A673 (cell line): ENCODE measurements around the gene RPS6KA2. TPM values are rescaled to one million over a fixed set of nuclear protein-coding genes. Genes with fewer than 3 reads are reported as not detected.

Experiments used
- BruUV-seq: library from RNA; stranded (reverse); fragments of 400-500 nt; replicated peaks from 2 replicates; lab custom pipeline; 2021; lab: Mats Ljungman, UMichigan
- CTCF ChIA-PET: fragments of 300-600 bp; sonication (Branson Sonifier 250); formaldehyde crosslinking; loops from one replicate; lab custom pipeline; 2022; ENCODE audit warnings: antibody characterized with exemption; lab: Charles Lee
- POLR2A ChIA-PET: fragments of 300-600 bp; sonication (Branson Sonifier 250); formaldehyde crosslinking; loops from one replicate; lab custom pipeline; 2022; ENCODE audit warnings: antibody characterized with exemption; ENCODE audit not compliant: low non-redundant PET; lab: Charles Lee
- DNase-seq: peaks from one replicate; pipeline ENCODE4 v3.0.0-alpha.2; 2015; ENCODE audit warnings: low spot score
- H3K27ac ChIP-seq: fragments of 200-600 bp; sonication (generic); 2 replicates; pipeline ENCODE4 v1.5.1; 2016; ENCODE audit warnings: mixed run types, low read depth, mild to moderate bottlenecking, mixed read lengths, antibody characterized with exemption, low read length; ENCODE audit not compliant: poor library complexity, severe bottlenecking
- H3K27me3 ChIP-seq: fragments of 200-600 bp; sonication (generic); replicated peaks from 2 replicates; pipeline ENCODE4 v1.6.1; 2017; ENCODE audit warnings: mixed run types, low read depth, mild to moderate bottlenecking, mixed read lengths, antibody characterized with exemption, low read length; ENCODE audit not compliant: insufficient read depth, poor library complexity
- H3K36me3 ChIP-seq: fragments of 200-600 bp; sonication (generic); 2 replicates; pipeline ENCODE4 v1.6.1; 2016; ENCODE audit warnings: mixed run types, mild to moderate bottlenecking, mixed read lengths, antibody characterized with exemption, low read length; ENCODE audit not compliant: insufficient read depth, poor library complexity, severe bottlenecking
- H3K4me1 ChIP-seq: fragments of 200-600 bp; sonication (generic); 2 replicates; pipeline ENCODE4 v1.6.1; 2017; ENCODE audit warnings: mixed run types, mild to moderate bottlenecking, mixed read lengths, antibody characterized with exemption, low read length; ENCODE audit not compliant: insufficient read depth, poor library complexity, severe bottlenecking
- H3K4me3 ChIP-seq: fragments of 200-600 bp; sonication (generic); 2 replicates; pipeline ENCODE4 v1.5.1; 2016; ENCODE audit warnings: low read depth, mixed run types, mild to moderate bottlenecking, mixed read lengths, low read length; ENCODE audit not compliant: poor library complexity, severe bottlenecking
- H3K9me3 ChIP-seq: fragments of 200-600 bp; sonication (generic); 2 replicates; pipeline ENCODE4 v1.6.1; 2016; ENCODE audit warnings: mixed run types, low read depth, mild to moderate bottlenecking, mixed read lengths, antibody characterized with exemption, low read length; ENCODE audit not compliant: poor library complexity, severe bottlenecking
- EZH2 ChIP-seq: fragments of 200-600 bp; sonication (generic); IDR thresholded peaks from 2 replicates; pipeline ENCODE4 v1.6.1; 2017; ENCODE audit warnings: borderline replicate concordance, low read depth, mild to moderate bottlenecking, mixed read lengths, antibody characterized with exemption, low read length; ENCODE audit not compliant: poor library complexity, severe bottlenecking
- intact Hi-C: fragments of 100-400 bp; cut with micrococcal nuclease; formaldehyde crosslinking; loops from one replicate; pipeline ENCODE4 v1.10.0; 2022; ENCODE audit not compliant: unreplicated experiment
- total RNA-seq: library from RNA; stranded (reverse); gene quantifications from 2 replicates; pipeline ENCODE4 v1.2.3, GENCODE V29; 2021
- TF ChIP-seq, protein P1 (sequence below): fragments of 300-800, 200-600 bp; sonication (generic); conservative IDR thresholded peaks from 2 replicates; pipeline ENCODE4 v1.5.1; 2017; ENCODE audit warnings: low read depth, mild to moderate bottlenecking, antibody characterized with exemption, low read length, moderate library complexity, mixed read lengths

The RPS6KA2 gene
- total RNA-seq, 1 experiment from 2014 or later: 30.1 TPM

GRCh38 chr6:166671434-166672081, 44.5 kb upstream of the RPS6KA2 start:
- Histone ChIP-seq H3K4me1 (peaks cover 35% of the 10 kb centered on the region), H3K27me3 (no peaks in the 10 kb centered on the region), H3K36me3 (no peaks in the 10 kb centered on the region), H3K4me3 (no peak overlapping the region), H3K27ac (no peak overlapping the region), H3K9me3 (peaks cover 5% of the 10 kb centered on the region)
- ChIA-PET CTCF (no interaction called here), POLR2A (no interaction called here)
- no peak for DNase-seq
- intact Hi-C loops: loop anchor here (5.0 kb wide), 1 partner anchor 44 kb away; the partner anchor contains the start of gene RPS6KA2
- BruUV-seq: no TSS peak
- no peak for TF ChIP-seq EZH2
- TF ChIP-seq, protein P1, sequence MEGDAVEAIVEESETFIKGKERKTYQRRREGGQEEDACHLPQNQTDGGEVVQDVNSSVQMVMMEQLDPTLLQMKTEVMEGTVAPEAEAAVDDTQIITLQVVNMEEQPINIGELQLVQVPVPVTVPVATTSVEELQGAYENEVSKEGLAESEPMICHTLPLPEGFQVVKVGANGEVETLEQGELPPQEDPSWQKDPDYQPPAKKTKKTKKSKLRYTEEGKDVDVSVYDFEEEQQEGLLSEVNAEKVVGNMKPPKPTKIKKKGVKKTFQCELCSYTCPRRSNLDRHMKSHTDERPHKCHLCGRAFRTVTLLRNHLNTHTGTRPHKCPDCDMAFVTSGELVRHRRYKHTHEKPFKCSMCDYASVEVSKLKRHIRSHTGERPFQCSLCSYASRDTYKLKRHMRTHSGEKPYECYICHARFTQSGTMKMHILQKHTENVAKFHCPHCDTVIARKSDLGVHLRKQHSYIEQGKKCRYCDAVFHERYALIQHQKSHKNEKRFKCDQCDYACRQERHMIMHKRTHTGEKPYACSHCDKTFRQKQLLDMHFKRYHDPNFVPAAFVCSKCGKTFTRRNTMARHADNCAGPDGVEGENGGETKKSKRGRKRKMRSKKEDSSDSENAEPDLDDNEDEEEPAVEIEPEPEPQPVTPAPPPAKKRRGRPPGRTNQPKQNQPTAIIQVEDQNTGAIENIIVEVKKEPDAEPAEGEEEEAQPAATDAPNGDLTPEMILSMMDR: no peak

DNA sequence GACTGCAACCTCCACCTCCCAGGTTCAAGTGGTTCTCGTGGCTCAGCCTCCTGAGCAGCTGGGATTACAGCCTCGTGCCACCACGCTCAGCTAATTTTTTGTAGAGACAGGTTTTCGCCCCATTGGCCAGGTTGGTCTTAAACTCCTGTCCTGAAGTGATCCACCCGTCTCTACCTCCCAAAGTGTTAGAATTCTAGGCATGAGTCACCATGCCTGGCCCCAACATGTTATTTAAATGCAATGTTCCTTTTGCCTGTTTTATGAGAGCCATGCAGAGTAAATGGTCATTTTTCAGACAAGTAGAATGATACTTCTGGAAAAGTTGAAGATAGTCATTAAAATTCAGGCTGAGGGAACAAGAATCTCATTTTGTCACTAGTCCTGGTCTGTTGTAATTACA, 43.8 kb upstream of the RPS6KA2 start:
- Histone ChIP-seq H3K27me3 (no peaks in the 10 kb centered on the region), H3K36me3 (no peaks in the 10 kb centered on the region), H3K4me1 (peaks cover 35% of the 10 kb centered on the region), H3K27ac (no peak overlapping the region), H3K4me3 (no peak overlapping the region), H3K9me3 (peaks cover 5% of the 10 kb centered on the region)
- TF ChIP-seq, protein P1: no peak
- no peak for TF ChIP-seq EZH2
- DNase-seq: no peak
- no TSS peak for BruUV-seq
- ChIA-PET POLR2A (no interaction called here), CTCF (no interaction called here)
- intact Hi-C loops: loop anchor here (5.0 kb wide), 1 partner anchor 44 kb away; the partner anchor contains the start of gene RPS6KA2

DNA sequence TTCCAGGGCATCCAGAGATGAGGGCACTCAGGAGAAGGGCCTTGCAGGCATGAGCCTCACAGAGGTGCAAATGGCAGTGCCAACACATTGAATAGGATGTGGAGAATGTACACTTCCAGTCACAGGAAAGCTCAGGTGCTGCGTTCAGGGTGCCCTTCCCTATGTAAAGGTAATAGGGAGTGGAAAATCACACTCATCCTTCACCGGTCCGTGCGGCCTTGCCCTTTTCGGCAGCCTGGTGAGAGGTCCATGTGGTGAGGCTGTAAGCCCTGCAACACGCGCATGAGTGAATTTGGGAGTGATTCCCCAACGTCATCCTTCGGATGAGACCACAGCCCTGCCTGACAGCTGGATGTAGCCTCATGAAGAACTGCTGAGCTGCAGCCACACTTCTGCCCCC, 43.0 kb upstream of the RPS6KA2 start:
- CTCF ChIA-PET: no interaction called here
- intact Hi-C loops: loop anchor here (5.0 kb wide), 1 partner anchor 43 kb away; the partner anchor contains the start of gene RPS6KA2
- Histone ChIP-seq H3K9me3 (peaks cover 5% of the 10 kb centered on the region), H3K36me3 (no peaks in the 10 kb centered on the region), H3K27me3 (no peaks in the 10 kb centered on the region), H3K27ac (no peak overlapping the region), H3K4me1 (peaks cover 35% of the 10 kb centered on the region), H3K4me3 (no peak overlapping the region)
- DNase-seq: no peak
- TF ChIP-seq, protein P1: no peak
- no peak for TF ChIP-seq EZH2
- BruUV-seq: no TSS peak
- POLR2A ChIA-PET: no interaction called here
